Left renal pelvis (tissue), 4 donors: ENCODE measurements around the gene CSTB. TPM values are rescaled to one million over a fixed set of nuclear protein-coding genes. Genes with fewer than 3 reads are reported as not detected.

Source experiments
- DNase-seq, 4 donors: peaks; one replicate each; pipeline ENCODE4 v3.0.0-alpha.2; 2013; ENCODE audit warnings: low read depth in 4 of 4, low spot score in 3 of 4
- polyA plus RNA-seq, 4 donors: library from polyadenylated mRNA; unstranded; fragments of 120-200 nt; gene quantifications; one replicate each; pipeline ENCODE4 v1.2.1, GENCODE V29; 2013; ENCODE audit not compliant: insufficient read length in 4 of 4

Gene CSTB
- polyA plus RNA-seq, 4 donors: 37.0 to 67.1 (median 44.8) TPM

- no peak for DNase-seq
Observed at GRCh38 chr21:43752758-43753438, 23.2 kb downstream of the CSTB start.

DNA sequence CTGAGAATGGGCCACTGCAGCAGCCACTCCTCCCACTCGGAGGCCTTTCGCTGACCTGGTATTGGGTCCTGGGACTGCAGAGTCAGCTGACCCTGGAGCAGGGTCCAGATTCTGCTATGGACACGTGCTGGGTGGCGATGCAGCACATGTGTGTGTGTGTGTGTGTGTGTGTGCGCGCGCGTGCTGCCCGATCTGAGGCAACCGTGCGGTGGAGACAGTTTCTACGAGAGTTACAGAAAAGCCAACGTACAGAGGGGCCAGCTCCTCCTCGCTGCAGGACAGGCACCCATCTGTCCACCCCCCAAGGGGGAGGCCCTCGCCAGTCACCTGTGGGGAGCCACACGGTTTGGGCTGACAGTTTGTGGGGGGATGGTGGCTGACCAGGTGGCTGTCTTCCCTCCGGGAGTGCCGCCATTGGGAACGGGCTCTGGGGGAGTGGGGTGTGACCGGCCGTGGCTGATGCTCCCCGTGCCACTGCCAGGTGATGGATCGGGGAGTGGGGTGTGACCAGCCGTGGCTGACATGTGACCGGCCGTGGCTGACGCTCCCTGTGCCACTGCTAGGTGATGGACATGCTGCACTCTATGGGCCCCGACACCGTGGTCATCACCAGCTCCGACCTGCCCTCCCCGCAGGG is 24.0 kb downstream of the CSTB start:
- no peak for DNase-seq

DNA sequence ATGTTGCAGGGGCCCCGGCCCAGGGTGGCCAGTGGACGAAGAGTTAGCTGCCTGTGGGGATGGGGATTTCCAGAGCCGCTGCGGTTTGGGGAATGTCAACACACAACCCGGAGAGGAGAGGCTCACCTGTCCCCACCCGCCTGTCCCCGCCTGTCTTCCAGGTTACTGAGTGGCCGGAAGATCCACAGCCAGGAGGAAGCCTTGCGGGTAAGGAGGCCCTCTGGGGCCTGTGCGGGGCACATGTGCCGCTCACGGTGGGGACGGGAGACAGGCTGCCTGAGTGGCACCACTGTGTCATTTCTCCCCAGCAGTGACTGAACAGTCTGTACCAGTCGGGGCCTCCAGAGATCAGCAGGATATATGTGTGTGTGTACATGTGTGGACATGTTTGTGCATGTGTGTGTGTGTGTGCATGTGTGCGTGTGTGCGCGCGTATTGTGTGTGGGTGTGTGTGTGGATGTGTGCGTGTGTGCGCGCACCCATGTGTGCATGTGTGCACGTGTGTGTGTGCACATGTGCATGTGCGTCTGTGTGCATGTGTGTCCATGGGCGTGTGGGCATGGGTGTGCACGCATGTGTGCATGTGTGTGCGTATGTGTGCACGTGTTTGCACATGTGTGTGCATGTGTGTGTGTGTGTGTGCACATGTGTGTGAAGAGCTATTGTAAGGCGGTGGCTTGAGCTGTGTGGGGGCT is 25.6 kb downstream of the CSTB start:
- DNase-seq: no peak

DNA sequence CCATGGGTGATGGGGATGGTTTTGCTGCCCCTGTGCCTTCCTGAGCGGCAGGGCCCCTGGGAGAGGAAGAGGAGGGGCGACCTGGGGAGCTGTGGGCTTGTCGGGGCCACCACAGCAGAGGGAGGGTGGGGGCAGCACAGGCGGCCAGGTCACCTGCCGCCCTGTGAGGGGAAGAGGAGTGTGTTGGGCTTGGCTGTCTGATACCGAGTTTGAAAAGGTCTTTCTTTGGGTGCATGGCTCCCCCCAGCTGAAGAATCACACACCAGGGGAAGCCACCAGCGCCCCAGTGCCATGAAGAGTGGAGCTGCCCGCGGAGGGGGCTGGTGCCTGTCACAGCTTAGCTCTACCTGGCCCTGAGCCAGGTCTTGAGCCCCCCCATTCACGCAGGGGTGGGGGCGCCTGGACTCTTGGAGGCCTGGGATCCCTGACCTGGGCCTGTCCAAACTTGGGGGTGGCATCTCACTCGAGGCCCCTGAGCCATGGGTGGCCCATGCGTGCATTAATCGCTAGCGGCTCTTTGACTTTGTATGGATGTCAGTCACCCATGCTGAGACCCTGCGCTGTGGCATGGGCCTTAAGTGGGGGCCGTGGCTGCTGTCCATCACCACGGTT is 26.4 kb downstream of the CSTB start:
- DNase-seq: no peak

- DNase-seq: no peak
Observed at GRCh38 chr21:43748622-43749021, 27.5 kb downstream of the CSTB start.

DNA sequence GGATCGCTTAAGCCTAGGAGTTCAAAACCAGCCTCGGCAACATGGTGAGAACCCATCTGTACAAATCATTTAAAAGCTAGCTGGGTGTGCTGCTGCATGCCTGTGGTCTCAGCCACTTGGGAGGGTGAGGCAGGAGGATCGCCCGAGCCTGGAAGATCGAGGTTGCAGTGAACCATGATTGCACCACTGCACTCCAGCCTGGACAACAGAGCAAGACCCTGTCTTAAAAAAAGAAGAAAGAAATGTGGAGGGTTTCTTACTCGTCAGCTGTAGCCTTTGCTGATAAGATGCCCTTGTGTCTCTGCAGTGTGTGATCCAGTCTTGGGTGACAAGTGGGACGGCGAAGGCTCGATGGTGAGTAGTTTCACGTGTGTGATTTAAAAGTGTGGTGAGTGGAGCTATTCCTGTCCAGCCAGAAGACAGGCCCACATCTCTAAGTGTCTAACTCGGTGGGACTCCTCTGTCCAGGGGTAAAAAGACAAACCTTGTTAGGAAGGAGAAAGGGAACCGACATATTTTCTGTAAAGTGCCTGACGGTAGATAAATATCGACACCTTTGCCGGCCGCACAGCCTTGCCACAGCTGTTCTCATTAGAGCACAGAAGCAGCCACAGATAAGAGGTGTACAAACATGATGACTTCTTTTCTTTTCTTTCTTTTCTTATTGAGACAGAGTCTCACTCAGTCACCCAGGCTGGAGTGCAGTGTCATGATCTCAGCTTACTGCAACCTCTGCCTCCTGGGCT is 30.2 kb downstream of the CSTB start:
- DNase-seq: no peak

GRCh38 chr21:43744725-43745124 is 31.4 kb downstream of the CSTB start:
- no peak for DNase-seq

GRCh38 chr21:43743947-43744346 is 32.2 kb downstream of the CSTB start:
- no peak for DNase-seq

- DNase-seq: no peak
Observed at GRCh38 chr21:43741423-43742096, 34.5 kb downstream of the CSTB start.

DNA sequence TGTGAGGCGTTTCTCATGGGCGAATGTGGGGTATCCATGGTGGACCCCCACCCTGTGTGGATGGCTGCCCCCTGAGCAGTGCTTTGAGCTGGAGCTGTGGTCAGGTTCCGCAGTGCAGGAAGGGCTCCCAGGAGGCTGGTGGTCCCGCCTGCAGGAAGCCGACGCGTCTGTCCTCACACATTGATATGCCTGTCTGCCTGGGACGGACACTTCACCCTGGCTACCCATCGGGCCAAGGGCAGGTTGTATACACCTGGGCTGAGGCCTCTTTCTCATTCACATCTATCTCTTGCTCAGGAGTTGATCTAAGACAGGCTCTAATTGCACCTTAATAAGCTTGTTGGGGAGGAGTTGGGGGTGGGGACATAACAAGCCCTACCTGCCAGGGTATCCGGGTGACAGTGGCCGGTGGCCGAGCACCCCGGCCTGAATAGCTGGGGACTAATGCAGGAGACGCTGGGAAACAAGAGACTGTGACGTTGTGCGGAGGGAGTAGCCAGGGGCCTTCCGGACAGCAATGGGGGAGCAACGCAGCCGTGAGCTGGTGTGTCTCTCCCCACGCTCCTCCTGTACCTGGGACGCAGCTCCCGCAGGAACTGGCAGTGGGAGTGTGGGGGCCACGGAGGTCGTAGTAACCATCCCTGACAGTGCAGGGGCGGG is 35.5 kb downstream of the CSTB start:
- DNase-seq: peak in 1 of 4 donors; percentile 54

- DNase-seq: no peak
Observed at GRCh38 chr21:43739621-43740435, 36.3 kb downstream of the CSTB start.

GRCh38 chr21:43737158-43737950 is 38.8 kb downstream of the CSTB start:
- DNase-seq: no peak

DNA sequence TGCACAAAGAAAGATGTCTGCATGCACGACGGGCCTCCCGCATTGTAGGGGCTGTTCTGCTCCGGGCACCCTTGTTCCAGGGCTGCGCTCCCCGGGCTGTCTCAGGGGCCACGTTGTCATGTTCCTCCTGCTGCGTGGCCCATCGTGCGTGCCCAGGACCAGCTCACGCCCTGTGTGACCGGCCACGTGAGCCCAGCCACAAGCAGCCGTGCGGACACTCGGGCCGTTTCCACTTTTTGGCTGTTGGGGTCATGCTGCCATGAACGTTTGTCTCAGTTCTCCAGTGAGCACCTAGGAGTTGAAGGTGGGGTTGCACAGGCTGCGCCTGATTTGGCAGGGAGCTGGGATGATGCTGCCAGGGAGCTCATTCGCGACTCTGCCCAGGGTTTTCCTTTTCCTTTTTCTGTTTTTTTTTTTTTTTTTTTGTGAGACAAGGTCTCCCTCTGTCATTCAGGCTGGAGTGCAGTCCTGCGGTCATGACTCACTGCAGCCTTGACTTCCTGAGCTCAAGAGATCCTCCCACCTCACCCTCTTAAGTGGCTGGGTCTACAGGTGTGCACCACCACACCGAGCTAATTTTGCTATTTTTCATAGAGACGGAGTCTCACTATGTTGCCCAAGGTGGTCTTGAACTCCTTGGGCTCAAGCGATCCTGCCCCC is 39.8 kb downstream of the CSTB start:
- no peak for DNase-seq

DNA sequence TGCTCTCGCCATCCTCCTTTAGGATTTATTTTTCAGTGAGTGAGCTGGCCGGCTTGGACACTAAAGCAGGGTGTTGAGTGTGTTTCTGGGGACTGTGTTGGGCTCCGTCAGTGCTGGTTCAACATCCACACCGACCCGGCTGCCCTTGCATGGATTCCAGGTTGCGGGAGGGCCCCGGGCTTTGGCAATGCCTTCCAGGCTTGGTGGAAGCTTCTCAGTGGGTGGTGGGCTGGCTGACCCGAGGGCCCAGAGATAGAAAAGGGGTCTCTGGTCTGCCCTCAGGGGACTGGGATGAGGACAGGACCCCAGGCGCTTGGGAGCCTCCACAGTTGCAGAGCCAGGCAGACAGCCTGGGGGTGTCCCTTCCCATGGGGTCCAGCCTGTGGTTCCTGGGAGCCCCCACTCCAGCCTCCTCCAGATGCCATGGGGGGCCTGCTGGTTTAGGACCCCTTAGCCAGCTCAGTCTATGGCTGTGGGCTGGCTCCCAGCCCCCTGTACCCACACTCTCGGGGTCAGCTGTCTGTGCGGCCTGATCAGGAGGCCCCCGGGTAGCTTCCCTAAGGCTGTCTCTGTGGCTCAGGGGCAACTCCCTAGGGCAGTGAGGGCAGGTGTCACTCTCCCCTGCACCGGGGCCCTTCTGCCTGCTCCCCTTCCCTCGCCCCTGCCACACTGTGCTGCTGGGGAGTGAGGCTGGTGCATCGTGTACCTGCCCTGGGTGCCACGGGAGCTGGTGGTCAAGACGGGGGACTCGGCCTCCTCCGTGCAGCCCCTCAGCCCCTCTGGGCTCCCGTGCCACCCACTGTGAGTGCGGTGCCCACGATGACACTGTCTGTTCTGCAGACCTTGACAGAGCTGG is 40.6 kb downstream of the CSTB start:
- no peak for DNase-seq

- DNase-seq: no peak
Observed at GRCh38 chr21:43734928-43735229, 41.2 kb downstream of the CSTB start.

- no peak for DNase-seq
Observed at GRCh38 chr21:43734131-43734927, 41.8 kb downstream of the CSTB start.
